GOT3 (cell line): Measurements from ENCODE around the gene SLC10A7.

Source experiments
- DNase-seq: peaks from one replicate; lab custom pipeline; 2025; ENCODE audit warnings: mixed read lengths; lab: John Stamatoyannopoulos, UW

Gene SLC10A7

GRCh38 chr4:146494143-146494542 is 27.6 kb downstream of the SLC10A7 start:
- DNase-seq = no peak

DNA sequence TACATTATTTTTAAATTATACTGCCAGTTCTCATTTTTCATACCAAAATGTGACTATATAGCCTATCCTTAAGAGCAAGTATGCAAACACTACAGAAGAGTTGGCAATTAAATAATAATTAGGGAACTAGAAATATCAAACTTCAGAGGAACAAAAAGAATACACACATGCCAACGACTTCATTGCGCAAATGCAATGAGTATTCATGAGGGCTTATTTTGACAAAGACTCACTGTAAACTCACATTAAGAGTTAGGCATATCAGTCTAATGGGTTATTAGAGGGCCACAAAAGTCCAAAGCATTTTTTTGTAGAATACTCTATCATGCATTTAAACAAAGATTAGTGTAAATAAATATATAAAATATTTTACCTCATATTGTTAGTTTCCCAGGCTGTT is 31.6 kb downstream of the SLC10A7 start:
- DNase-seq = no peak

DNA sequence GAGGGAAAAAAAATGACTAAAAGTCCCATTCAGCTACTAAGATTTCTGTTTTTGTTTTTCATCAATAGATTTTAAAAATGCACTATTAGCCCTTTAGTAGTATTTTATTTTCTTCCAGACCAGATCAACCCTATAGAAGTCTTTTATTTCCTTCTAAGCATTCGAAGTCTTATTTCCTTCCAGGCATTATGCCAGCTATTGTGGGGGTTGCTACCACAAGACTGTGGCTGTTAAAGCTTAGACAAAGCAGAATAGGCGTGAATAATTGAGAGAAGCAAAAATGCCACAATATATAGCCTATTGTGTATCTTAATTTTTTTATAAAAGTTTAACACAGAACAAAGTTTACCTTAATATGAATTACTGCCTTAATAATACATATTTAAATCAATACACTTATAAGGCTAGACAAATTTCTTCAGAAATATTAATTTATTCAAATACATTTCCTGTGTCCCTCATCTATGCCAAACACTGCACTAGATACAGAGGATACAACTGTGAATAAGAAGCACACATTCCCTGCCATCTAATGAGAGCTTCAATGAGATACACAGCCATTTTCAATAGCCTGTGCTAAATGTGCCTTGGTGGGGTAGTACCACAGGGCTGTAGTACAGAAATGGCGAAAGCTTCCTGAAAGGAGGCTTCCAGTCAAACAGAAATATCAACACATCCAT is 33.1 kb downstream of the SLC10A7 start:
- no peak for DNase-seq

GRCh38 chr4:146486565-146486964 is 35.2 kb downstream of the SLC10A7 start:
- no peak for DNase-seq

DNA sequence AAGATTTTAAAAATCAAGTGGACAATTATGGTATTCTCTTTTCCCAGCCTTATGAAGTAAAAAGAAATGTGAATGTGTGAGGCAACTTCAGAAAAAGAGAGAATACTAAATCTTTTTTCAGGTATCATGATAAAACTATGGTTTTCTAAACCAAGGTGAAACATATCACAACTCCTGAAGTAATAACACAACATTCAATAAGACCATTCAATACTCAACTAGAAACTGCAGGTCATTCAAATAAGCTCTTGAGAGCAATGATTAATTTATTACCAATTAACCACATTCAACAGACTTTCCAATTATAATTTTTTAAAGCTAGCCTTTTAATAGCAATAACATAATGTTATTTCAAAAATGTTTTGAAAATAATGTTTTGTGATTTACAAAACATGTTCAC is 35.8 kb downstream of the SLC10A7 start:
- DNase-seq = no peak

DNA sequence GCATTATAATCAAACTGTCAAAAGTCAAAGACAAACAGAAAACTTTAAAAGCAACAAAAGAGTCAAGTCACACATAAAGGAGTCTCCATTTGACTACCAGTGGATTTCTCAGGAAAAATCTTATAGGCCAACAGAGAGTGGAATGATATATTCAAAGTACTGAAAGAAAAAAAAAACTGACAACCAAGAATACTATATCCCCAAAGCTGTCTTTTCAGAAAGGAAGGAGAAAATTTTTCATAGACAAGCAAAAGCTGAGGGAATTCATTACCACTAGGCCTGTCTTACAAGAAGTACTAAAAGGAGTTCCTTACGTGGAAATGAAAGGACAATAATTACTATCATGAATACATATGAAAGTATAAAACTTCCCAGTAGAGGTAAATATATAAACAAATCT is 39.0 kb downstream of the SLC10A7 start:
- no peak for DNase-seq

- DNase-seq = no peak
These were observed 40.5 kb downstream of the SLC10A7 start for GRCh38 chr4:146481246-146481645.

DNA sequence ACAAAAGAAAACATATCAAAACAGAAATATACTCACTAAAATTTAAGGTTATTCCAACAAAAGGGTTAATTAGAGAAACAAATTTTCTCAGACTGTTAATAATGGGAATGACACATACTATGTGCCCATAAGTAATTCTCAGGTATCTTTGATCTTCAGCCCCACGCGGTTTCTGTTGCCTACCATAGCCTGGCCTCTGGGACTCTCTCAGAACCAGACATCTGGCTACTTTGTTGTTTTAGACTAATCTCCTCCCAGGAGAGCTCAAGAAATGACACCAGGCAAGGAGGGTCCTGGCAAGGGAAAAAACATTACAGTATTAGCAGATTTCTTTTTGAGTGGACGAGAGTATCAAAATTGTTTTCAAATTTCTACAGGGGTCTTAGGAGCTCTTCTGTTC is 43.7 kb downstream of the SLC10A7 start:
- no peak for DNase-seq

DNA sequence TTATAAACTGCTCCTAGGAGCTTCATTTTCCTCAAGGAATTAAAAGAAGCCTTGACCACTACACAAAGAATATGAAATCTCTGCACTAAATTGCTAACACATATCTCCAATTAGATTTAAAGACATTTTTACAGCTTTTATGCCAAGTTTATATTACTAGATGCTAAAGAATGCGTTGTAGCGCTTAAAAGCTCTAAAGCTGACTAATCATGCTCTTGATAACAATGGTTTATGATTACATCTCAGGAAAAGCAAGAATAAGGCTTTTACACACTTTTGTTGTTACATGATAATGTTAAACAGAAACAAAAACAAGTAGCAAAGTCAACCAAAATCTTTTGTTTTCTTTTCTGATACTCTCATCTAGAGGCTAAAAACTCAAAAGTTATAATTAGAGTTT is 44.7 kb downstream of the SLC10A7 start:
- DNase-seq = no peak

DNA sequence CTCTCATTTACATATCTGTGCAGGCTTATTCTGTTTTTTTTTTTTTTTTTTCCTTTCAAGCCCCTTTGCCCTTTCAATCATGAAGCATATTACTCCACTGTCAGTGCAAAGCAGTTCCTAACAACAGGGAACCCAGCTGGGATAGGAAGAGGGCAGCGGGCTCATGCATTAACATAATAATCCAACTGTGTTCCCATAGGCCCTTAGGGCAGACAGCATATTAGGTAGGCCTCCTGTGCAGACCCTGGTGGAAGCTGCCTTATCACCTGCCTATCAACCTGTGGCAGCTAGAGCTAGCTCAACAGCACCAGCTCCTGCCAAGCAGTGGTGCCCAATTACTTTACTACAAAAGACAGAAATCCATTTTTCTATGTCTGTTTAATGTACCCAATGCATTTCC is 49.3 kb downstream of the SLC10A7 start:
- no peak for DNase-seq

- DNase-seq = no peak
These were observed 51.1 kb downstream of the SLC10A7 start for GRCh38 chr4:146470604-146471003.

- no peak for DNase-seq
These were observed 52.7 kb downstream of the SLC10A7 start for GRCh38 chr4:146469022-146469421.

DNA sequence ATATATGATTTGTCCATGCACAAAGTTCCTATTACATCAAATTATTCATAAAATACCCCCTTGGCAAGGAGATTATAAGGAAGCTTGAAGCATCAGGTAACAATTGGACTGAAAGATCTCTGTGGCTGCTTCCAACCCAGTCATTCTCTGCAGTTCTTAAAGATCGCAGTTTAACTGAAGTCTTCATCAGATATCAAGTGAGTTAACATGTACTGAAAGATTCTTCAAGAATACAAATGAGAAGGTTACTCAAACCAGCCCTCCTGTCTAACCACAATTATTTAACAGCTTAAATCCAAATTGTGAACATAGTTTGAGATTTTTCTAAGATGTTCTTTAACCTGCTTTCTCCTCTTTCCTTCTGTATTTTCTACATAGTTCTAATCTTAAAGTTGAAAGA is 56.1 kb downstream of the SLC10A7 start:
- no peak for DNase-seq

- no peak for DNase-seq
These were observed 59.5 kb downstream of the SLC10A7 start for GRCh38 chr4:146462251-146462650.

DNA sequence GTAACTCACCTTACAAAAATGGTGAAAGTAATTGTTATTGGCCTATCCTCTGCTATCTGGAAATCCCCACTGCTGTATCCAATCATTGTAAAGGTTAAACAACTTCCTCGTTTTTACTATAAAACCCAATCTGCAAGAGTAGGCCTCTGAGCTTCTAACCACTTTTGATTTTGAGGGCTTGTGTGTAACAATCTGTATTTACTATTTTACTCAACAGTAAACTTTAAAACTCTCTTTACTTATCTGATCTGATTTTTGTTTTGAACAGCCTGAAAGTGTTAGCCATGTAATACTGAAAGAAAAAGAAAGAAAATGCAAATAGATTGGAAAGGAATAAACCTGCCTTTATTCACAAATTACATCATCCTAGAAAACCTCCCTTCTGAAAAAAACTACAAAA is 63.1 kb downstream of the SLC10A7 start:
- DNase-seq = no peak

DNA sequence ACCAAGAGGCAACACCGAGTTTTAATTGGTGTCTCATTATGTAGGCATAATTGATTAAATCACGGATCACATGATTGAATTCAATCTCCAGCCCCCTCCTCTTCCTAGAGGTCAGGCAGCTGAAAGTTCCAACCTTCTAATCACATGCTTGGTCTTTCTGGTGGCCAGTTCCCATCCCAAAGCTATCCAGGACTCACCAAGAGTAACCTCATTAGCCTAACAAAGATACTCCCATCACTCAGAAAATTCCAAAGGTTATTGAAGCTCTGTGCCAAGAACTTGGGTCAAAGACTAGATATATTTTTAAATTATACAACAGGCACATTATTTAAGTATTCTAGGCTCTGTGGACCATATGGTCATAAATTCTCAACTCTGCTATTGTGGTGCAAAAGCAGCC is 65.1 kb downstream of the SLC10A7 start:
- DNase-seq = no peak

DNA sequence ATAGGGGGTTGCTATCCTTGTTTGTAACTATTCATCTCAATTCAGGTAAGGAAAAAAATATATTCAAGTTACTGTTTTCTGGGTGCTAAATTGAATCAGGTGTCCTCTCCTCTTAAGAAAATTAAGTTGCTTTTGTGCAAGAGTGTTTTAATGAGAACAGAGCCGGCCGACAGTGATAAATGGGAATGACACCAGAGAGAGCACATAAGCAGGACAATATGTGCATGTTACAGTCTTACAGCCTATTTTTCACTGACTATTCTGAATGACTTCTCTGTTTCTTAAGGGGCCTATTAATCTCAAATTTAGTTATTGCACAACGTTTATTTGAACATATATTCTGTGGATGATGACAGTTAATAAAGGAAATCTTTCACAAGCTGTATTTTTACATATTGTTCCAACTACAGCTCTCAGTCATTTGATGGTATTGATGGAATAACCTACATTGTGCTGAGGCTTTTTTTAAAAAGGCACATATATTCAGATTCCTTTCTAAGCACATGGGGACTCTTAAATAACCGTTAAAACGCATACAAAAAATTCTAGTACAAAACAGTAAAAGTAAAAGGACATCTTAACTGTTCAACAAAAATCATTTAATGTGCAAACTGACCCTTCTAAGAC is 68.4 kb downstream of the SLC10A7 start:
- DNase-seq = no peak

DNA sequence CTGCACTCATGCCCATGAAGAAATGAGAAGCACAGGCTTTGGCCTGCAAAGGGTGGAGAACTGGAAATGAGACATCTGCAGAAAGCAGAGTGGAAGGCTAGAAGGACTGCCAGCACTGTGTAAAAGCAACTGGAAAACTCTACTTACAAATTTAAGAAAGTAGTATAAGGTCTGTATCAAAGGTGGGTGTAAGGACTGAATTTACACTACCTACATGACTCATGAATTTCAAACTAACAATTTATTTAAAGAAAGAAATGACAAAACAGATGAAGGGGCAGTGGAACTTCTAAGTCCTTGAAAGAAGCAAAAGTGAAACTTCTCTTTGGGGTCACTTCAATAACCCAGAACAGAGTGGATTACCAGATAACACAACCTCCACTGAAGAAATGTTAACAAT is 71.2 kb downstream of the SLC10A7 start:
- DNase-seq = no peak

DNA sequence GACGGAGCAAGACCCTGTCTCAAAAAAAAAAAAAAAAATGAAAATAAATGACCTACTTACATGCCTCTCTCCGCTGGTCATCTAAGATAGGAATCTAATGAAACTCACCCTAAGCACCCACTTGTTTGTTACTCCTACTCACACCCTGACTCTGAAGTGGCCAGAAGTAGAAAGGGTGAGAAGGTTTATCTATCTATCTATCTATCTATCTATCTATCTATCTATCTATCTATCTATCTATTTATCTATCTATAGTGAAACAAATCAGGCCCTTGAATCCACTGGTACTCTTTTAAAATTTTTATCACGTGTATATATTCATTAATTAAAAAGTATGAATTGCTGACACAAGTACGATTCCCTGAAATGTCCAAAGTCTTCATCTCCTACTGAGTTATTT is 75.2 kb downstream of the SLC10A7 start:
- DNase-seq = no peak

GRCh38 chr4:146445198-146446150 is 76.3 kb downstream of the SLC10A7 start:
- DNase-seq = no peak

- DNase-seq = no peak
These were observed 78.2 kb downstream of the SLC10A7 start for GRCh38 chr4:146443525-146443924.

DNA sequence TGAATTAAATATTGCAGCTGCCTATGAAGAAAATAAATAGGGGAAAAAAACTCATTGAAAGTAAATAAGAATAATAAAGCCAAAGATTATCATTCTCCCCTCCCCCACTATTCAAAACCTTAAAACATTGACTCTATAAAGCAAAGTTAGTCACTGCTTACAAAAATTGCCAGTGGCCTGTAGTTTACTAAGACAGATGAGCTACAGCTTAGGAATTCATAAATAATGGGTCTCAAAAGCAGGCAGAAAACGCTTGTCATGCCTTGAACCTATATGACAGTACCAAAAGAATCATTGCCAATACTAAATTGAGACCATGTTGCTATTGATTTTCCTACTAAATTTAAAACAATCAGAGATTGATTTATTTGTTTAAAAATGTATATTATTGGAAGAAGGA is 78.9 kb downstream of the SLC10A7 start:
- DNase-seq = no peak

DNA sequence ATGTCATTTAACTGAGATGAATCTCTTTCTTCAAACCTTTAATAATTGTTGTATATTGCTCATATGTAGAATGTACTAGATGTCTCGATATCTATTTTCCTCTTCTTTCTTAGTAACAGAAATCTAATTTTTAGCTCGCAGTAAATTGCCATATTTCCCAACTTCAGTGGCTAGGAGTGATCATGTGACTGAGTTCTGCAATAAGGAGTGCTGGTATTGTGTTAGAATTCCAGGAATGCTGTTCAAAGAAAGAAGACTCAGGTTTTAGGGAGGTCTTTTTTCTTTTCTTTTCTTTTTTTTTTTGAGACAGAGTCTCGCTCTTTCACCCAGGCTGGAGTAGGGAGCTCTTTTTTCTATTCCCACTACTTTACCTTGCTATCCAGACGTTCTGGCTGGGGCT is 81.7 kb downstream of the SLC10A7 start:
- DNase-seq = no peak
